OCI-LY3 (cell line): ENCODE measurements around the gene SLC4A9.

Experiments
- H2AFZ ChIP-seq: fragments of 200-600, 300-600 bp; shearing (Covaris generic); 2 replicates; pipeline ENCODE4 v1.6.0; 2014; ENCODE audit warnings: antibody characterized with exemption, low read depth, low read length
- H3K27ac ChIP-seq: fragments of 200-600, 300-600 bp; sonication (generic); 2 replicates; pipeline ENCODE4 v1.5.1; 2014; ENCODE audit warnings: mild to moderate bottlenecking, low read length, moderate library complexity, mixed read lengths
- H3K27me3 ChIP-seq: fragments of 200-600, 300-600 bp; sonication (generic); 2 replicates; pipeline ENCODE4 v1.6.1; 2014; ENCODE audit warnings: low read depth, low read length, mixed read lengths
- H3K36me3 ChIP-seq: fragments of 200-600, 300-600 bp; sonication (generic); replicated peaks from 2 replicates; pipeline ENCODE3; 2014; ENCODE audit warnings: low read depth, low read length, mixed read lengths
- H3K4me1 ChIP-seq: fragments of 300-600, 200-600 bp; sonication (generic); 2 replicates; pipeline ENCODE4 v1.6.1; 2014; ENCODE audit warnings: low read length, mixed read lengths
- H3K4me2 ChIP-seq: fragments of 200-600, 300-600 bp; sonication (generic); 2 replicates; pipeline ENCODE4 v1.6.1; 2014; ENCODE audit warnings: low read length, mixed read lengths
- H3K4me3 ChIP-seq: fragments of 300-600, 200-600 bp; sonication (generic); 2 replicates; pipeline ENCODE4 v1.5.1; 2014; ENCODE audit warnings: antibody characterized with exemption, mild to moderate bottlenecking, low read length, moderate library complexity
- H3K79me2 ChIP-seq: fragments of 300-600, 200-600 bp; shearing (Covaris generic); 2 replicates; pipeline ENCODE4 v1.6.1; 2014; ENCODE audit warnings: mild to moderate bottlenecking, low read length, mixed read lengths
- H3K9ac ChIP-seq: fragments of 300-600, 200-600 bp; shearing (Covaris generic); 2 replicates; pipeline ENCODE4 v1.6.0; 2014; ENCODE audit warnings: mild to moderate bottlenecking, low read length, moderate library complexity
- H3K9me3 ChIP-seq: fragments of 200-600, 300-600 bp; shearing (Covaris generic); 2 replicates; pipeline ENCODE4 v1.6.1; 2014; ENCODE audit warnings: low read length, mixed read lengths; ENCODE audit not compliant: insufficient read depth
- H4K20me1 ChIP-seq: fragments of 200-600, 300-600 bp; sonication (generic); 2 replicates; pipeline ENCODE4 v1.6.1; 2016; ENCODE audit warnings: low read length, mixed read lengths; ENCODE audit not compliant: insufficient read depth
- EZH2phosphoT487 ChIP-seq: fragments of 200-600 bp; shearing (Covaris generic); IDR thresholded peaks from 2 replicates; pipeline ENCODE4 v1.6.1; 2018; ENCODE audit warnings: antibody characterized with exemption, mixed run types, low read depth
- TF ChIP-seq, protein P1 (sequence below): fragments of 200-600, 300-600 bp; sonication (generic); IDR thresholded peaks from 2 replicates; pipeline ENCODE4 v1.5.1; 2014; ENCODE audit warnings: antibody characterized with exemption, low read length, low read depth

Gene SLC4A9, protein sequence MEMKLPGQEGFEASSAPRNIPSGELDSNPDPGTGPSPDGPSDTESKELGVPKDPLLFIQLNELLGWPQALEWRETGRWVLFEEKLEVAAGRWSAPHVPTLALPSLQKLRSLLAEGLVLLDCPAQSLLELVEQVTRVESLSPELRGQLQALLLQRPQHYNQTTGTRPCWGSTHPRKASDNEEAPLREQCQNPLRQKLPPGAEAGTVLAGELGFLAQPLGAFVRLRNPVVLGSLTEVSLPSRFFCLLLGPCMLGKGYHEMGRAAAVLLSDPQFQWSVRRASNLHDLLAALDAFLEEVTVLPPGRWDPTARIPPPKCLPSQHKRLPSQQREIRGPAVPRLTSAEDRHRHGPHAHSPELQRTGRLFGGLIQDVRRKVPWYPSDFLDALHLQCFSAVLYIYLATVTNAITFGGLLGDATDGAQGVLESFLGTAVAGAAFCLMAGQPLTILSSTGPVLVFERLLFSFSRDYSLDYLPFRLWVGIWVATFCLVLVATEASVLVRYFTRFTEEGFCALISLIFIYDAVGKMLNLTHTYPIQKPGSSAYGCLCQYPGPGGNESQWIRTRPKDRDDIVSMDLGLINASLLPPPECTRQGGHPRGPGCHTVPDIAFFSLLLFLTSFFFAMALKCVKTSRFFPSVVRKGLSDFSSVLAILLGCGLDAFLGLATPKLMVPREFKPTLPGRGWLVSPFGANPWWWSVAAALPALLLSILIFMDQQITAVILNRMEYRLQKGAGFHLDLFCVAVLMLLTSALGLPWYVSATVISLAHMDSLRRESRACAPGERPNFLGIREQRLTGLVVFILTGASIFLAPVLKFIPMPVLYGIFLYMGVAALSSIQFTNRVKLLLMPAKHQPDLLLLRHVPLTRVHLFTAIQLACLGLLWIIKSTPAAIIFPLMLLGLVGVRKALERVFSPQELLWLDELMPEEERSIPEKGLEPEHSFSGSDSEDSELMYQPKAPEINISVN

DNA sequence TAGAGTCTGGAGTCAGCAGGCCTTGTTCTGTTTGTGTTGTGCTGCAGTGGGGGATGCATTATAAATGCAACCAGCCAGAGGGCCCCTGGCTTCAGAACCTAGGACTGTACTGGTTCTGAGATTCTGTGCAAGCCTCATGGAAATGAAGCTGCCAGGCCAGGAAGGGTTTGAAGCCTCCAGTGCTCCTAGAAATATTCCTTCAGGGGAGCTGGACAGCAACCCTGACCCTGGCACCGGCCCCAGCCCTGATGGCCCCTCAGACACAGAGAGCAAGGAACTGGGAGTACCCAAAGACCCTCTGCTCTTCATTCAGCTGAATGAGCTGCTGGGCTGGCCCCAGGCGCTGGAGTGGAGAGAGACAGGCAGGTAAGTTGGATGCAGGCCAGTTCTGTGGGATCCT lies at the start of gene SLC4A9:
Gene SLC4A9 (plus strand): TSS at position 94 of the 400 bp plus-strand sequence. CDS start 43 bp downstream, at position 137.
- Histone ChIP-seq H3K4me3 (no peak within 1 kb of the TSS), H3K27ac (no peak within 1 kb of the TSS), H3K4me2 (no peak within 1 kb of the TSS), H2AFZ (no peak within 1 kb of the TSS), H3K27me3 (no peaks in the 10 kb centered on the region), H4K20me1 (no peaks in the 10 kb centered on the region), H3K36me3 (no peaks in the 10 kb centered on the region), H3K9me3 (no peaks in the 10 kb centered on the region), H3K9ac (no peak within 1 kb of the TSS), H3K4me1 (peaks cover 9% of the 10 kb centered on the region), H3K79me2 (no peaks in the 10 kb centered on the region)
- TF ChIP-seq EZH2phosphoT487: no peak
- TF ChIP-seq, protein P1, sequence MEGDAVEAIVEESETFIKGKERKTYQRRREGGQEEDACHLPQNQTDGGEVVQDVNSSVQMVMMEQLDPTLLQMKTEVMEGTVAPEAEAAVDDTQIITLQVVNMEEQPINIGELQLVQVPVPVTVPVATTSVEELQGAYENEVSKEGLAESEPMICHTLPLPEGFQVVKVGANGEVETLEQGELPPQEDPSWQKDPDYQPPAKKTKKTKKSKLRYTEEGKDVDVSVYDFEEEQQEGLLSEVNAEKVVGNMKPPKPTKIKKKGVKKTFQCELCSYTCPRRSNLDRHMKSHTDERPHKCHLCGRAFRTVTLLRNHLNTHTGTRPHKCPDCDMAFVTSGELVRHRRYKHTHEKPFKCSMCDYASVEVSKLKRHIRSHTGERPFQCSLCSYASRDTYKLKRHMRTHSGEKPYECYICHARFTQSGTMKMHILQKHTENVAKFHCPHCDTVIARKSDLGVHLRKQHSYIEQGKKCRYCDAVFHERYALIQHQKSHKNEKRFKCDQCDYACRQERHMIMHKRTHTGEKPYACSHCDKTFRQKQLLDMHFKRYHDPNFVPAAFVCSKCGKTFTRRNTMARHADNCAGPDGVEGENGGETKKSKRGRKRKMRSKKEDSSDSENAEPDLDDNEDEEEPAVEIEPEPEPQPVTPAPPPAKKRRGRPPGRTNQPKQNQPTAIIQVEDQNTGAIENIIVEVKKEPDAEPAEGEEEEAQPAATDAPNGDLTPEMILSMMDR: no peak

DNA sequence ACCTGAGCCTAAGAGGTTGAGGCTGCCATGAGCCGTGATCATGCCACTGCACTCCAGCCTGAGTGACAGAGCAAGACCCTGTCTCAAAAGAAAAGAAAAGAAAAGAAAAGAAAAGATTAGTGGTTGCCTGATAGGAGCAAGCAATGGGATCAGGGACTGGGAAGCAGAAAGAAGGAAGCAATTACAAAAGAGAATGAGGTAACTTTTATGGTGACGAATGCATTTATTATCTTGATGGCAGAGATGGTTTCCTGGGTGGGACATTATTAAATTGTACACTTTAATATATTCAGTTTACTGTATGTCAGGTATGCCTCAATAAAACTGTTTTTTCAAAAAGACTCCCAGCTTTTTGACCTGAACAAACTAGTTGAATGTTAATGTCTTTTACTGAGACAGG lies 49.6 kb upstream of the SLC4A9 start:
- no peaks in the 10 kb centered on the region for H3K79me2 ChIP-seq
- no peak for TF ChIP-seq EZH2phosphoT487
- TF ChIP-seq, protein P1: no peak
- no peak overlapping the region for H3K4me3 ChIP-seq
- no peak overlapping the region for H3K4me2 ChIP-seq
- H2AFZ ChIP-seq: no peak overlapping the region
- H3K36me3 ChIP-seq: no peaks in the 10 kb centered on the region
- H3K27ac ChIP-seq: no peak overlapping the region
- no peak overlapping the region for H3K9ac ChIP-seq
- H3K9me3 ChIP-seq: no peaks in the 10 kb centered on the region
- no peaks in the 10 kb centered on the region for H4K20me1 ChIP-seq
- H3K27me3 ChIP-seq: no peaks in the 10 kb centered on the region
- no peaks in the 10 kb centered on the region for H3K4me1 ChIP-seq

DNA sequence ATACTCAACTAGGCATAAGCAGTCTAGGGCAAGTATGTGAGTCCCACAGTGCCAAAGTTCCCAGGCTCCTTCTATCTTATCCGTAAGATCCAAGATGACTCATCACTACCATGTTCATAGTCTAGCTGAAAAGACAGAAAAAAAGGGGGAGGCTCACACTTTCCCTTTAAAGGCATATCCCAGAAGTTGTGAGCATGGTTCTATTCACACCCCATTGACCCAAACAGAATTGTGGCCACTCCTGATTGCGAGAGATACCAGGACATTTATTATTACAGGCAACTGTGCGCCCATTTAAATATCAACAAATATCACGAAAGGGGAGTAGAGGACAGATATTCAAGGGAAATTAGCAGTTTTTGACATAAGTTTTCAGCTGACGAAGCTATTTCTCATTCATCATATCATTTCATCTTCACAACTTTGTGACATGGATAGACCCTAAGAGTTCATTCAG lies 49.0 kb upstream of the SLC4A9 start:
- no peak overlapping the region for H2AFZ ChIP-seq
- H3K36me3 ChIP-seq: no peaks in the 10 kb centered on the region
- H3K9ac ChIP-seq: no peak overlapping the region
- H3K27me3 ChIP-seq: no peaks in the 10 kb centered on the region
- no peaks in the 10 kb centered on the region for H3K79me2 ChIP-seq
- no peak overlapping the region for H3K27ac ChIP-seq
- H4K20me1 ChIP-seq: no peaks in the 10 kb centered on the region
- H3K9me3 ChIP-seq: no peaks in the 10 kb centered on the region
- no peak overlapping the region for H3K4me2 ChIP-seq
- H3K4me3 ChIP-seq: no peak overlapping the region
- TF ChIP-seq, protein P1: no peak
- TF ChIP-seq EZH2phosphoT487: no peak
- H3K4me1 ChIP-seq: no peaks in the 10 kb centered on the region
